Aorta (tissue), 5 donors: ENCODE data around the gene TCP11. TPM values are rescaled to one million over a fixed set of nuclear protein-coding genes. Genes with fewer than 3 reads are reported as not detected.
A peak's percentile ranks its signal among the peaks of the same experiment; 100 is the strongest.

Experiments used
- ATAC-seq: fragments of 200-7000 bp; cut with Tn5 transposase; one replicate; pipeline ENCODE4 v1.9.1; 2022; ENCODE audit warnings: moderate library complexity; ENCODE audit not compliant: low FRiP score
- DNase-seq, 2 donors: peaks; one replicate each; pipeline ENCODE4 v3.0.0-alpha.2; 2020
- H3K27ac ChIP-seq, 2 donors: one replicate each; pipeline ENCODE4 v1.5.1; 2013; ENCODE audit warnings: low read length in 2 of 2, mild to moderate bottlenecking in 2 of 2, moderate library complexity in 2 of 2, control low read depth in 1 of 2, inconsistent platforms in 1 of 2, low read depth in 1 of 2
- H3K27me3 ChIP-seq, 2 donors: one replicate each; pipeline ENCODE4 v1.6.1; 2013; ENCODE audit warnings: control low read depth in 1 of 2, low read length in 1 of 2, mild to moderate bottlenecking in 1 of 2, moderate library complexity in 1 of 2; ENCODE audit not compliant: insufficient read depth in 2 of 2, control insufficient read depth in 1 of 2
- H3K36me3 ChIP-seq, 2 donors: one replicate each; pipeline ENCODE4 v1.6.1; 2013; ENCODE audit warnings: control low read depth in 1 of 2, low read length in 1 of 2, mild to moderate bottlenecking in 1 of 2; ENCODE audit not compliant: insufficient read depth in 2 of 2, control insufficient read depth in 1 of 2
- H3K4me1 ChIP-seq, 2 donors: one replicate each; pipeline ENCODE4 v1.6.1; 2013; ENCODE audit warnings: low read length in 2 of 2, control low read depth in 1 of 2, mild to moderate bottlenecking in 1 of 2, moderate library complexity in 1 of 2; ENCODE audit not compliant: insufficient read depth in 2 of 2, control insufficient read depth in 1 of 2
- H3K4me3 ChIP-seq, 2 donors: one replicate each; pipeline ENCODE4 v1.5.1; 2013; ENCODE audit warnings: low read length in 2 of 2, control low read depth in 1 of 2, mild to moderate bottlenecking in 1 of 2
- H3K9me3 ChIP-seq: one replicate; pipeline ENCODE4 v1.6.1; 2013; ENCODE audit warnings: mild to moderate bottlenecking, low read length; ENCODE audit not compliant: control insufficient read depth
- WGBS, 2 donors: extraction: QIAGEN DNeasy Blood & Tissue Kit; methylation state at CpG; one replicate each; pipeline ENCODE4 v1.1.7; 2013; 5-methylcytosine and 5-hydroxymethylcytosine counted together
- intact Hi-C, 2 donors: fragments of 100-400 bp; cut with DNase I; formaldehyde crosslinking; loops; one replicate each; pipeline versions ENCODE4 v1.14.2 to v1.15.0; 2022
- polyA plus RNA-seq, 2 donors: library from polyadenylated mRNA; stranded (reverse); fragments of 200-250 nt; gene quantifications; one replicate each; pipeline ENCODE4 v1.2.3, GENCODE V29; 2013
- total RNA-seq, 2 donors: library from RNA; stranded (reverse); fragmentation: NEBNext Ultra II Directional; extraction: Animal tissue kit (Norgen Biotek cat#: 25700); gene quantifications; one replicate each; pipeline ENCODE4 v1.2.1, GENCODE V29; 2021
- donor health status: healthy with polysubstance abuse.
- donor health status: Bipolar disorder and iron deficiency.
- donor health status: DM: no; HTN: no; CAD: no.
- donor health status: DM: no; HTN: no; CAD: no.
- donor health status: DM: yes; HTN: yes; CAD: no.

The TCP11 gene
- total and polyA plus RNA-seq, 4 donors, result 0.36 TPM; not detected in 3

DNA sequence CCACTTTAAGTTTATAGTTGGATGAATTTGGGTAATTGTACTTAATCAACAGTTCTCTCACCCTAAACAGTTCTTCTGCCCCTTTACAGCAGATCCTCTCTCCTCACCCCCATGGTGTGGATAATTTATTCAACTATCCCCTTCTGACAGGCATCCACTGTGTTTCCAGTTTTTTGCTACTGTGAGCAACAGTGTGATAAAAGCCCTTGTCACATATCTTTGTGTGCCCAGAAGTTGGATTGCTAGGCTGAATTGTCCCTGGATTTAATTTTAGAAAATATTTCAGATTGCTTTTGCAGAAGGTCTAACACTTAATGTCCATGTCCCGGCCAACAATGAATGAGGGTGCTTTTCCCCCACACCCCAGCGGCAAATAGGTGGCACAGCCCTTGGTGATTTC, 42.1 kb upstream of the TCP11 start:
- intact Hi-C loops, result no loop called here
- H3K4me1 ChIP-seq, result peaks cover 8 to 11% of the 10 kb centered on the region in 2 donors
- H3K27ac ChIP-seq, result peak overlapping the region in 1 of 2 donors; percentile 48
- H3K4me3 ChIP-seq, result no peak overlapping the region
- no peaks in the 10 kb centered on the region for H3K9me3 ChIP-seq
- no peaks in the 10 kb centered on the region for H3K36me3 ChIP-seq
- DNase-seq, result no peak
- ATAC-seq, result no peak
- 33 to 35% methylated on average over 2 of the region's 2 CpGs for WGBS, 2 donors
- no peaks in the 10 kb centered on the region for H3K27me3 ChIP-seq

DNA sequence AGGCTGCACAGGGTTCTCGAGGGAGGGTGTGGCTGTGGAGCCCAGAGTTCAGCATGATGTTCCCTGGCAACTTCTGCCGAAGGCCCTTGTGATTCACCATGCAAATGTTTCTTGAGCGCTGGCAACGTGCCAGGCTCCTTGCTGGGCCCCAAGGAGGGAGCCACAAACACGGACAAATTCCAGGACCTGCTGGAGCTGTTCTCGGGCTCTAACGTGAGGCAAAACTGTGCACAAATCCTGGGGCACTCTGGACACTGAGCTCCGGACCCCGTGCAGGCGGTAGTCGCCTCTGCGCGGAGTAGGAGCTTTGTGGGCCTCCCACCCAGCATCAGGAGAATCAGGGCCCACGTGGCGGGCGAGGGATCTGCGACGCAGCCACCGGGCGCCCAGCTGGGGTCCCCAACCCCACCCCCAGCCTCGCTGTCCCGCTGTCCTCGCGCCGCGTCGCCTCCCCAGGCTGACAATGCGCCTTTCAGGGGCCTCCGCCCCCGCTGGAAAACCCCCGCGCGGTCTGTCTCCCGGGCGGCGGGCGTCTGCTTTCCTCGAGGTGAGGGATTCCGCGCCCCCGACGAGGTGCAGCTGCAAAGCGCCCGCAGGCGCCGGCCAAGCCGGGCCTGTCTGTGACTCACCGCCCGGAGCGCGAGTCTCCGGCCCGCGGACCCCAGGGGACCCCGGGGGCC, 40.9 kb upstream of the TCP11 start:
- WGBS, 2 donors, result 13% methylated on average over 53 to 55 of the region's 55 CpGs
- peak overlapping the region; percentile 57 to 94 for H3K27ac ChIP-seq
- ATAC-seq, result peak; percentile 82

DNA sequence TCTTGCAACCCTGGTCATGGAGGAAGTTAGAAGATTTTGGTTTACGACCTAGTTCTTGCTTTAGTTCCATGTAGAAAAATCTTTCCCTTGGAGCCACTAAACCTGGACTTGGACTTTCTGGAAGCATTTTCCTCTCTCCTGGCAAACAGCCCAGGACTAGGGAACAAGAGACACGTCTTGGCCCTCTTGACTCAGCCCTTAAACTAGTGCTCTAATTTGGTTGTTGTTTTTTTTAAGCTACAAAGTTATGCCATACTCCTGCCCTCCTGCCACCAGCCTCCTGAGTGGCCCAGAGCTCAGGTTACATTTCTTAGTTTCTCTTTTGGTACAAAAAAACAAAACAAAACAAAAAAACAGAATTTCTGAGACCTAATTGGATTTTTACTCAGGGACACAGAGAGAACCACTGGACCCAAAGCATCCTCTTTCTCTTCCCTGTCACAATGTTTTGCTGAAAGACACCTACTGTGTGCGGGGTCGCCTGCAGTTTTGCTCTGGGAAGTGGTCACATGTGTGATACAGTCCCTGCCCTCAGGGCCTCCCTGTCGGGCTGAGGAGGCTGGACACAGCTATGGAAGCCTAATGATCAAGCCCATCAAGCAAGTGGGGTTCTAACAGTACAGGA, 40.3 kb upstream of the TCP11 start:
- peak overlapping the region; percentile 64 to 94 for H3K27ac ChIP-seq
- WGBS, 2 donors, result 27 to 30% methylated on average over 5 of the region's 5 CpGs

More for the DNA sequence above, 40.9 kb upstream of the TCP11 start:
- no peak overlapping the region for H3K4me3 ChIP-seq
- peaks cover 8 to 11% of the 10 kb centered on the region in 2 donors for H3K4me1 ChIP-seq
- H3K9me3 ChIP-seq, result no peaks in the 10 kb centered on the region
- intact Hi-C loops, result no loop called here
- no peaks in the 10 kb centered on the region for H3K27me3 ChIP-seq
- peak; percentile 88 to 90 for DNase-seq
- no peaks in the 10 kb centered on the region for H3K36me3 ChIP-seq

DNA sequence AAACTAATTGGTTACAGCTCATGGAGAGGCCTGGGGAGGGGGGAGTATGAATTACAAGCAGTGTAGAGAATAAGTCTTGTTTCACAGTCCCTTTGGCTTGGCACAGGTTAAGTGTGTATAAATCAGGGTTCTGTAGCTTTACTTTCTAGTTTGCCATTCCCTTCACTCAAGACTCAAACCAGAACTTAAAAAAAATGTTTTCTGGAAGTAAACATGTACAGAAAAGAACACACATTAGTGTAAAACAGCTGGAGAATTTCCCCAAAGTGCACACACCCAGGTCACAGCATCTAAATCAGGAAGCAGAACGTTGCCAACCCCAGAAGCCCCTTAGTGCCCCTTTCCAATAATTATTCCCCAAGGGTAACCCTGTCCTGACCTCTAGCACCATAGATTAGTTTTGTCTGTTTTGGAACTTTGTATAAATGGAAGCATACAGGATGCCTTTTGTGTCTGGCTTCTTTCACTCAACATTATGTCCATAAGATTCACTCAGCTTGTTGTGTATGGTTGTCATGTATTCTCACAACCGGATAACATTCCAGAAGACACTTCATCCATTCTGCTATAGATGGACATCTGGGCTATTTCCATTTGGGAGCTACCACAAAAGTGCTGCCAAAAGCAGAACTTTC, 38.9 kb upstream of the TCP11 start:
- H3K4me1 ChIP-seq, result peaks cover 7 to 11% of the 10 kb centered on the region in 2 donors
- no peaks in the 10 kb centered on the region for H3K27me3 ChIP-seq
- DNase-seq (no peak), ATAC-seq (no peak)
- intact Hi-C loops, result no loop called here
- no peak overlapping the region for H3K4me3 ChIP-seq
- peak overlapping the region; percentile 57 to 90 for H3K27ac ChIP-seq
- no peaks in the 10 kb centered on the region for H3K9me3 ChIP-seq
- no peaks in the 10 kb centered on the region for H3K36me3 ChIP-seq
- 60 to 65% methylated on average over 2 of the region's 2 CpGs for WGBS, 2 donors

More for the DNA sequence above, 40.3 kb upstream of the TCP11 start:
- Histone ChIP-seq H3K27me3 (no peaks in the 10 kb centered on the region), H3K4me1 (peaks cover 8 to 11% of the 10 kb centered on the region in 2 donors), H3K36me3 (no peaks in the 10 kb centered on the region), H3K4me3 (no peak overlapping the region), H3K9me3 (no peaks in the 10 kb centered on the region)
- DNase-seq, result peak in 1 of 2 donors; percentile 78
- intact Hi-C loops, result no loop called here
- ATAC-seq, result peak; percentile 87

DNA sequence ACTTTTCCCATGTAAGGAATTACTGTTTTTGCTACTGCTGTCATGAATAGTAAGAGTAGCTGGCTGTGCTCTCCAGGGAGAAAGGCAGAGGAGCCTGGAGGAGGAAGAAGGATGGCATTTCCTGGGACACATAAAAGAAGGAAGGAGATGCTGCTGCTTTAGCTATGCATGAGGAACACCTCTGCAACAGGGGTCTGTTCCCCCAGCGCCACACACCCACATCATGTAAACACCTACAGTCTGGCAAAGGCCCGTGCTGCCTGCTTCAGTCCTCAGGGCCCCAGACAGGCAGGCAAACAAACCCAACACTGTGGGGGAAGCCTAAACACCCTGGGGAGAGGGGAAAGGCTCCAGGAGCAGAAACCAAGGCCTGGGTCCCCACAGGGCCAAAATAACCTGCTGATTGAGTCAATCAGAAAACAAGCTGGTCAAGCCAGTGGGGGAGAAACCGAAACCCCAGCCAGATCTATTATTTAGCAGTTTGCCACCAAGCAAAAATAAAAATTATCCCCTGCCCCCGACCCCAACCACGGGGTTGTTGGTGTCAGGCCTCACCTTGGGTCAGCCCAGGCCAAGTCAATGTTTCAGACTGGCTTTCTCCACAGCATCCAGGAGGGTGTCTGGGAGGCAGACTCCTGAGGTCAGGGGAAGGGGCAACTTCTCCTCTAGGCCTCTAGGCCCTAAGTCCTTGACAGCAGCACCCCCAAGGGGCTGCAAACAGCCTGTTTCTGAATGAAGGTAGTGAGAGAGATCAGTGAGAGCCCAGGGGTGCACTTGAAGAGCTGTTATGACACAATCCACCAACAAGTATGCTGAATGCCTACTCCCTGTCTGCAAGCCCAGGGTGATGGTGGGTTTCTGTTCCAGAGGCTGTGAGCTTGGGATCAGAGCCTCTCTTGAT, 38.0 kb upstream of the TCP11 start:
- no peak for DNase-seq
- intact Hi-C loops, result no loop called here
- Histone ChIP-seq H3K9me3 (no peaks in the 10 kb centered on the region), H3K27me3 (no peaks in the 10 kb centered on the region), H3K27ac (peak overlapping the region; percentile 32 to 90), H3K4me3 (no peak overlapping the region), H3K36me3 (no peaks in the 10 kb centered on the region), H3K4me1 (peaks cover 7 to 11% of the 10 kb centered on the region in 2 donors)
- no peak for ATAC-seq
- 12 to 25% methylated on average over 5 of the region's 5 CpGs for WGBS, 2 donors

DNA sequence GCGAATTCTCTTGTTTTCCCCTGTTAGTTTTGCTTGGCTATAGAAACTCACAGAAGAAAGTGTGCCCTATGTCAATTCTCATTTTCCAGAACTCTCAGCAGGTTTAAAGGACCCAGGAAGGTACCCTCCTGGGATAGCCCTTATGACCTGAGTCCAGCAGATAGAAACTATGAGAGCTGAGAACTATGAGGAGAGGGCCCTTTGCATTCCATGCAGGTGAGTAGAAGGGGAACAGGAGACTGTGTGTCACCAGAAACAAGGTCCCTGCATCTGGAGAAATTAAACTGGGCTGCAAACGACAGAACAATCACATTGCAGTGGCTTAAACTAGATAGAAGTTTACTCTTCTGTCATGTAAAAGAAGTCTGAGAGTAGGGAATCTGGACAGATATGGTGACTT, 36.9 kb upstream of the TCP11 start:
- WGBS, 2 donors, result 20 to 46% methylated on average over 2 of the region's 2 CpGs
- ATAC-seq, result no peak
- Histone ChIP-seq H3K27me3 (no peaks in the 10 kb centered on the region), H3K9me3 (no peaks in the 10 kb centered on the region), H3K36me3 (no peaks in the 10 kb centered on the region), H3K4me1 (peaks cover 7 to 11% of the 10 kb centered on the region in 2 donors), H3K27ac (no peak overlapping the region), H3K4me3 (no peak overlapping the region)
- no peak for DNase-seq
- intact Hi-C loops, result no loop called here

DNA sequence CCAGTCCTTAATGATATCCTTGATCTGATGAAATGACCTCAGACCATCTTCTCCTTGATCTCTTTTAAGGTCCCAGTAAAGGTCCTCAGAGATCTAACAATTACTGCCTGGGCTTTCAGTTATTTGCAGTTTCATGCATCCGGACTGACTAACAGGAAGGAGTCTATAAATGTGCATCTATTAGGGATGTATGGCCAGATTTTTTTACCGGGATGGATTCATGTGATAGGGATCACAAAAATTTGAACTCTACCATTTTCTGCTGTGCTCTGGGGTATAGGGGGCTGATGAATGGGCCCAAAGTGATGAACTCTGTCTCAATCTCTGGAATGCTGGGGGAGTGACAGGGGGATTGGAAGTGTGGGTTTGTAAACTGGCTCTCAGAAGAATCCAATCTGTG, 36.5 kb upstream of the TCP11 start:
- H3K4me1 ChIP-seq, result peaks cover 7 to 11% of the 10 kb centered on the region in 2 donors
- H3K4me3 ChIP-seq, result no peak overlapping the region
- no peak for ATAC-seq
- H3K36me3 ChIP-seq, result no peaks in the 10 kb centered on the region
- no peaks in the 10 kb centered on the region for H3K27me3 ChIP-seq
- 72 to 79% methylated on average over 2 of the region's 2 CpGs for WGBS, 2 donors
- intact Hi-C loops, result no loop called here
- no peaks in the 10 kb centered on the region for H3K9me3 ChIP-seq
- DNase-seq, result no peak
- no peak overlapping the region for H3K27ac ChIP-seq

DNA sequence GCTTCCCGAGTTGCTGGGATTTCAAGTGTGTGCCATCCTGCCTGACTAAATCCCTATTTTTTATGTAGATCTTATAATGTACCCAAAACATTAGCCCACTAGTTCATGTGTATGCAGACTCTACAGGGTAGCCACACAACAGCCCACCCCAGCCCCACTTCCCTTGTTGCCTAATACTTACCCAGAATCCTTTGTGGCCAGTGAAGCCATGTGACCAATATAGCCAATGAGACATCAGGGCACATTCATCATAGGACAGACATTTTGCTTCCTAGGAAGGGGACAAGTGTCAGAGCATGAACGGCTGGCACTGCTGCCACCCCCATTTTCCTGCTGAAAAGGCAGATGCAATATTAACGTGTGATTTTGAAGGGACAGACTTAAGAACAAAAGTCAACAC, 36.0 kb upstream of the TCP11 start:
- no peak for ATAC-seq
- 78 to 88% methylated on average over 3 of the region's 3 CpGs for WGBS, 2 donors
- Histone ChIP-seq H3K4me3 (no peak overlapping the region), H3K4me1 (peaks cover 7 to 11% of the 10 kb centered on the region in 2 donors), H3K27ac (no peak overlapping the region), H3K9me3 (no peaks in the 10 kb centered on the region), H3K27me3 (no peaks in the 10 kb centered on the region), H3K36me3 (no peaks in the 10 kb centered on the region)
- intact Hi-C loops, result no loop called here
- no peak for DNase-seq
